Measurements from ENCODE around the gene PATE1. TPM values are rescaled to one million over a fixed set of nuclear protein-coding genes. Genes with fewer than 3 reads are reported as not detected.
A peak's percentile ranks its signal among the peaks of the same experiment; 100 is the strongest.

The PATE1 gene
- polyA plus RNA-seq, 3 donors, result not detected

DNA sequence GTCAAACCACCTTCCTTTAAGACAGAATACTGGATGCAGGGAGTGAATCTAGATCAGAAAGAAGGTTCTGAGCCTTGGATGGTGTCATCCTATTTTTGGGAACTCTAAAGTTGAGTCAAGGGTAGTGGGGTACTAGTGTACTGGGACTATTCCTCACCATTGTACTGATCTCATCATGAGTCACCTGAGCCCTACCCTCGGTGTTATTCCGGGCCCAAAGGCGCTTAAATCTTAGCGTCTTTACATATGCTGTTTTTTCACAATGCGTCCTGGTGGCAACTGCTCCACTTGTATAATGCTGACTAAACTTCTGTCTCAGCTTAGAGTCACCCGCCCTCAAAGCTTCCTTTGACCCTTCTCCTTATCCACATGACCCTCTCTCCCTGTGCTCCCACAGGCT, 25.3 kb upstream of the PATE1 start:
- Mint-ChIP-seq H3K4me3 (no peak overlapping the region), H3K27ac (peak overlapping the region in 1 of 7 donors; percentile 22), H3K27me3 (ENCODE audit: low read depth in 3 of 3) (peaks cover 1 to 6% (median 4%) of the 10 kb centered on the region in 3 donors), H3K4me1 (no peaks in the 10 kb centered on the region), H3K9me3 (peaks cover 0 to 8% (median 1%) of the 10 kb centered on the region in 7 donors), H3K36me3 (no peaks in the 10 kb centered on the region)
- Histone ChIP-seq H3K4me3 (replicated peaks in 1 of 3; ENCODE audit: low read depth in 2 of 3, low read length in 3 of 3) (no peak overlapping the region), H4K20me1 (ENCODE audit: insufficient read depth, low read length) (no peaks in the 10 kb centered on the region), H3K4me1 (ENCODE audit: control insufficient read depth in 1 of 2, insufficient read depth in 2 of 2, low read length in 2 of 2) (no peaks in the 10 kb centered on the region), H2AFZ (ENCODE audit: insufficient read depth, low read depth, low read length, poor library complexity, severe bottlenecking) (no peak overlapping the region), H3K9me3 (replicated peaks in 1 of 2; ENCODE audit: control insufficient read depth in 1 of 2, insufficient read depth in 1 of 2, low read length in 2 of 2) (peaks cover 0 to 5% of the 10 kb centered on the region in 2 donors), H3K27me3 (ENCODE audit: control insufficient read depth in 2 of 2, insufficient read depth in 2 of 2, low read length in 2 of 2) (no peaks in the 10 kb centered on the region), H3K79me2 (ENCODE audit: insufficient read depth, low read length) (no peaks in the 10 kb centered on the region), H3K4me2 (replicated peaks; ENCODE audit: extremely low read depth, low read length, poor library complexity, severe bottlenecking) (no peak overlapping the region), H3K27ac (ENCODE audit: low read depth in 1 of 2, low read length in 2 of 2) (no peak overlapping the region), H3K36me3 (replicated peaks in 1 of 2; ENCODE audit: control insufficient read depth in 1 of 2, insufficient read depth in 2 of 2, low read length in 2 of 2) (no peaks in the 10 kb centered on the region), H3K9ac (ENCODE audit: insufficient read depth, low read length, poor library complexity, severe bottlenecking) (no peak overlapping the region)
- TF ChIP-seq, protein P1, sequence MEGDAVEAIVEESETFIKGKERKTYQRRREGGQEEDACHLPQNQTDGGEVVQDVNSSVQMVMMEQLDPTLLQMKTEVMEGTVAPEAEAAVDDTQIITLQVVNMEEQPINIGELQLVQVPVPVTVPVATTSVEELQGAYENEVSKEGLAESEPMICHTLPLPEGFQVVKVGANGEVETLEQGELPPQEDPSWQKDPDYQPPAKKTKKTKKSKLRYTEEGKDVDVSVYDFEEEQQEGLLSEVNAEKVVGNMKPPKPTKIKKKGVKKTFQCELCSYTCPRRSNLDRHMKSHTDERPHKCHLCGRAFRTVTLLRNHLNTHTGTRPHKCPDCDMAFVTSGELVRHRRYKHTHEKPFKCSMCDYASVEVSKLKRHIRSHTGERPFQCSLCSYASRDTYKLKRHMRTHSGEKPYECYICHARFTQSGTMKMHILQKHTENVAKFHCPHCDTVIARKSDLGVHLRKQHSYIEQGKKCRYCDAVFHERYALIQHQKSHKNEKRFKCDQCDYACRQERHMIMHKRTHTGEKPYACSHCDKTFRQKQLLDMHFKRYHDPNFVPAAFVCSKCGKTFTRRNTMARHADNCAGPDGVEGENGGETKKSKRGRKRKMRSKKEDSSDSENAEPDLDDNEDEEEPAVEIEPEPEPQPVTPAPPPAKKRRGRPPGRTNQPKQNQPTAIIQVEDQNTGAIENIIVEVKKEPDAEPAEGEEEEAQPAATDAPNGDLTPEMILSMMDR (IDR thresholded peaks at IDR 0.05), result no peak
- intact Hi-C loops (cut with micrococcal nuclease), result no loop called here
- WGBS (ENCODE audit: insufficient coverage), result 96% methylated on average over 6 of the region's 6 CpGs
- no peak for DNase-seq

DNA sequence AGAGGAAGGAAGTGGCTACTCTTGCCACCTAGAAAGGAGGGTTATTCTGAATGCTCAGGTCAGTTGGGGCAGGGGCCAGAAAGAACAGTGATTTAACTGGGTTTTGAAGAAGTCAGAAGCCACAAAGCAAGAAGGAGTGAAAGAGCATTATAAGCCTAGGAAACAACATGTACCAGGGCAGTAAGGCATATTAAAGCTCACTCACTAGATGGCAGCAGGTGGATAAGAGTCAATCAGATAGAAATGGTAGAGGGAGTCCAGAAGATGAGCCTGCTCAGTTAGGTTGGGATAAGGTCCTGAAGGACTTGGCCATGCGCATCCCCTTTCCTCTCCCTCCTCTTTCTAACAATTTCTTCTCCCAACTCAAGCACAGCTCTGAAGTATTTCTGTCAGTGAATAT, 22.0 kb upstream of the PATE1 start:
- Histone ChIP-seq H3K27ac (ENCODE audit: low read depth in 1 of 2, low read length in 2 of 2) (no peak overlapping the region), H3K4me1 (ENCODE audit: control insufficient read depth in 1 of 2, insufficient read depth in 2 of 2, low read length in 2 of 2) (no peaks in the 10 kb centered on the region), H4K20me1 (ENCODE audit: insufficient read depth, low read length) (no peaks in the 10 kb centered on the region), H3K79me2 (ENCODE audit: insufficient read depth, low read length) (no peaks in the 10 kb centered on the region), H3K4me2 (replicated peaks; ENCODE audit: extremely low read depth, low read length, poor library complexity, severe bottlenecking) (no peak overlapping the region), H3K27me3 (ENCODE audit: control insufficient read depth in 2 of 2, insufficient read depth in 2 of 2, low read length in 2 of 2) (no peaks in the 10 kb centered on the region), H3K9ac (ENCODE audit: insufficient read depth, low read length, poor library complexity, severe bottlenecking) (no peak overlapping the region), H3K9me3 (replicated peaks in 1 of 2; ENCODE audit: control insufficient read depth in 1 of 2, insufficient read depth in 1 of 2, low read length in 2 of 2) (no peaks in the 10 kb centered on the region), H2AFZ (ENCODE audit: insufficient read depth, low read depth, low read length, poor library complexity, severe bottlenecking) (no peak overlapping the region), H3K36me3 (replicated peaks in 1 of 2; ENCODE audit: control insufficient read depth in 1 of 2, insufficient read depth in 2 of 2, low read length in 2 of 2) (no peaks in the 10 kb centered on the region), H3K4me3 (replicated peaks in 1 of 3; ENCODE audit: low read depth in 2 of 3, low read length in 3 of 3) (no peak overlapping the region)
- TF ChIP-seq, protein P1 (IDR thresholded peaks at IDR 0.05), result no peak
- Mint-ChIP-seq H3K4me1 (no peaks in the 10 kb centered on the region), H3K36me3 (no peaks in the 10 kb centered on the region), H3K27me3 (ENCODE audit: low read depth in 3 of 3) (peaks cover 0 to 6% (median 4%) of the 10 kb centered on the region in 3 donors), H3K9me3 (peaks cover 0 to 1% (median 0%) of the 10 kb centered on the region in 7 donors), H3K27ac (no peak overlapping the region), H3K4me3 (no peak overlapping the region)
- intact Hi-C loops (cut with micrococcal nuclease), result no loop called here
- no peak for DNase-seq
- WGBS (ENCODE audit: insufficient coverage), result no CpG with 5 or more reads among the region's 1 CpG

Data from CD14-positive monocyte (primary cell).